Measurements from ENCODE around the gene OR8B4.

DNA sequence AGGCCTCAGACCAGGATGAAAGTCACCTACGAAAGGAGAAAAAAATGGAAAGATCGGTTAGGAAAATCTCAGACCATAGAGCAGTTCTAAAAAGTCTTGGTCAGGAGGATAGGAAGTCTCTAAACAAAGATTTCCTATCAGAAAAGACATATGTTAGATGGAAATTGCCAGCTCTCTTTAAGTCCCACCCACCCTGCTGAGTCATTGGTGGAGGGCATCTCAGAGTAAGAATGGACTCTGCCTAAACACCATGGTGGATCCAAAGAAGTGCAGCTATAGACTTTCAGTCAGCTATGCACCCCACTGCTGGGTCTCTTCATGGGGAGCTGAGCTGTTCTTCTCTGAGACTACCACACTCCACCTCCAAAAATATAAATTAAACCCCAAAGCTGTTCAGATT lies 44.1 kb downstream of the OR8B4 start:
- TF ChIP-seq, protein P1, sequence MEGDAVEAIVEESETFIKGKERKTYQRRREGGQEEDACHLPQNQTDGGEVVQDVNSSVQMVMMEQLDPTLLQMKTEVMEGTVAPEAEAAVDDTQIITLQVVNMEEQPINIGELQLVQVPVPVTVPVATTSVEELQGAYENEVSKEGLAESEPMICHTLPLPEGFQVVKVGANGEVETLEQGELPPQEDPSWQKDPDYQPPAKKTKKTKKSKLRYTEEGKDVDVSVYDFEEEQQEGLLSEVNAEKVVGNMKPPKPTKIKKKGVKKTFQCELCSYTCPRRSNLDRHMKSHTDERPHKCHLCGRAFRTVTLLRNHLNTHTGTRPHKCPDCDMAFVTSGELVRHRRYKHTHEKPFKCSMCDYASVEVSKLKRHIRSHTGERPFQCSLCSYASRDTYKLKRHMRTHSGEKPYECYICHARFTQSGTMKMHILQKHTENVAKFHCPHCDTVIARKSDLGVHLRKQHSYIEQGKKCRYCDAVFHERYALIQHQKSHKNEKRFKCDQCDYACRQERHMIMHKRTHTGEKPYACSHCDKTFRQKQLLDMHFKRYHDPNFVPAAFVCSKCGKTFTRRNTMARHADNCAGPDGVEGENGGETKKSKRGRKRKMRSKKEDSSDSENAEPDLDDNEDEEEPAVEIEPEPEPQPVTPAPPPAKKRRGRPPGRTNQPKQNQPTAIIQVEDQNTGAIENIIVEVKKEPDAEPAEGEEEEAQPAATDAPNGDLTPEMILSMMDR (IDR thresholded peaks at IDR 0.05) = no peak
- TF ChIP-seq POLR2A (IDR thresholded peaks at IDR 0.05) (no peak), EP300 (IDR thresholded peaks at IDR 0.05) (no peak)
